ENCODE measurements around the gene PDE4B. TPM values are rescaled to one million over a fixed set of nuclear protein-coding genes. Genes with fewer than 3 reads are reported as not detected.
"Not testable (repeated sequence)": the region's sequence is repeated elsewhere in the genome, so short reads cannot be mapped to it uniquely, and the experiment has no call there.

Gene PDE4B
- total RNA-seq, 4 donors from 2014 or later, result 3.7 to 16.6 (median 5.1) TPM

DNA sequence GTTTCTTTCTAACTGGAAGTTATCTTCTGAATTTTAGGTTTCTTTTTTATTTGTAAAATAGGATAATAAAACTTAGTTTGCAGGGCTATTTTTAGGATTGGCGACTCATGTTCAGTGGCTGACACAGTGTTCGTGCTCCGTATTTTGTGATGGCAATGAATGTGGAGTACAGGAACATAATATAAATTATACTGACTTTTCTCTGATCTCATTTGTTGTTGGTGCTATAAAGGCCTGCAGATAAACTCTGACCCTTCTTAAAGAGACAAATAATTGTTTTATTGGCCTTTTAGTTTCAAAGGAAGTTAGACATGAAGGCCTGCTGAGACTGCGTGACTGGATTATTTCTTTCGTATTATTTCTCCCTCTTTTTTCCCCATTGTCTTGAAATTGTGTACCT, 339.6 kb downstream of the PDE4B start:
- Histone ChIP-seq H3K27ac (replicated peaks in 1 of 4) (no peak overlapping the region), H3K4me1 (no peaks in the 10 kb centered on the region), H3K27me3 (no peaks in the 10 kb centered on the region), H3K36me3 (no peaks in the 10 kb centered on the region), H3K4me3 (no peak overlapping the region), H3K9me3 (no peaks in the 10 kb centered on the region)
- intact Hi-C loops (cut with DNase I), result no loop called here
- no peak for TF ChIP-seq EP300 (IDR thresholded peaks at IDR 0.05)
- 91% methylated on average over 5 of the region's 5 CpGs for WGBS
- no peak for DNase-seq (ENCODE audit: extremely low spot score)

GRCh38 chr1:66134004-66134403, 341.3 kb downstream of the PDE4B start:
- no peak for TF ChIP-seq CTCF (IDR thresholded peaks at IDR 0.05)
- TF ChIP-seq POLR2AphosphoS5 (IDR thresholded peaks at IDR 0.05), result no peak
- no peak for TF ChIP-seq POLR2A (IDR thresholded peaks at IDR 0.05; ENCODE audit: low read depth)
- no peak for TF ChIP-seq EP300 (IDR thresholded peaks at IDR 0.05)
- no peak overlapping the region for H3K4me3 ChIP-seq
- no peaks in the 10 kb centered on the region for H3K4me1 ChIP-seq
- no peaks in the 10 kb centered on the region for H3K9me3 ChIP-seq
- intact Hi-C loops (cut with DNase I), result no loop called here
- DNase-seq (ENCODE audit: extremely low spot score), result no peak
- no peak overlapping the region for H3K27ac ChIP-seq (replicated peaks in 1 of 4)
- 94% methylated on average over 1 of the region's 1 CpG for WGBS
- no peaks in the 10 kb centered on the region for H3K36me3 ChIP-seq
- no peaks in the 10 kb centered on the region for H3K27me3 ChIP-seq

GRCh38 chr1:66135161-66135560, 342.5 kb downstream of the PDE4B start:
- Histone ChIP-seq H3K36me3 (no peaks in the 10 kb centered on the region), H3K27me3 (no peaks in the 10 kb centered on the region), H3K4me3 (no peak overlapping the region), H3K9me3 (no peaks in the 10 kb centered on the region), H3K27ac (replicated peaks in 1 of 4) (no peak overlapping the region), H3K4me1 (no peaks in the 10 kb centered on the region)
- intact Hi-C loops (cut with DNase I), result no loop called here
- TF ChIP-seq POLR2AphosphoS5 (IDR thresholded peaks at IDR 0.05) (no peak), CTCF (IDR thresholded peaks at IDR 0.05) (no peak), POLR2A (IDR thresholded peaks at IDR 0.05; ENCODE audit: low read depth) (no peak), EP300 (IDR thresholded peaks at IDR 0.05) (no peak)
- no peak for DNase-seq (ENCODE audit: extremely low spot score)
- WGBS, result 95% methylated on average over 2 of the region's 2 CpGs

- H3K4me1 ChIP-seq; H3K4me3 ChIP-seq; intact Hi-C loops (cut with DNase I); H3K27ac ChIP-seq (replicated peaks in 1 of 4); H3K9me3 ChIP-seq; DNase-seq (ENCODE audit: extremely low spot score); H3K27me3 ChIP-seq; H3K36me3 ChIP-seq: not testable (repeated sequence)
- WGBS, result 76% methylated on average over 4 of the region's 4 CpGs
Measured at GRCh38 chr1:66136423-66136822, 343.7 kb downstream of the PDE4B start.

- Histone ChIP-seq H3K36me3 (no peaks in the 10 kb centered on the region), H3K4me3 (no peak overlapping the region), H3K27me3 (no peaks in the 10 kb centered on the region), H3K9me3 (no peaks in the 10 kb centered on the region), H3K27ac (replicated peaks in 1 of 4) (no peak overlapping the region), H3K4me1 (no peaks in the 10 kb centered on the region)
- WGBS, result 61% methylated on average over 2 of the region's 2 CpGs
- TF ChIP-seq POLR2AphosphoS5 (IDR thresholded peaks at IDR 0.05) (no peak), CTCF (IDR thresholded peaks at IDR 0.05) (no peak), EP300 (IDR thresholded peaks at IDR 0.05) (no peak), POLR2A (IDR thresholded peaks at IDR 0.05; ENCODE audit: low read depth) (no peak)
- DNase-seq (ENCODE audit: extremely low spot score), result no peak
- intact Hi-C loops (cut with DNase I), result no loop called here
Measured at GRCh38 chr1:66137235-66137634, 344.5 kb downstream of the PDE4B start.

GRCh38 chr1:66138613-66139012, 345.9 kb downstream of the PDE4B start:
- Histone ChIP-seq H3K4me3 (no peak overlapping the region), H3K27ac (replicated peaks in 1 of 4) (no peak overlapping the region), H3K4me1 (no peaks in the 10 kb centered on the region), H3K36me3 (no peaks in the 10 kb centered on the region), H3K27me3 (no peaks in the 10 kb centered on the region), H3K9me3 (no peaks in the 10 kb centered on the region)
- no peak for DNase-seq (ENCODE audit: extremely low spot score)
- TF ChIP-seq POLR2AphosphoS5 (IDR thresholded peaks at IDR 0.05) (no peak), POLR2A (IDR thresholded peaks at IDR 0.05; ENCODE audit: low read depth) (no peak), CTCF (IDR thresholded peaks at IDR 0.05) (no peak), EP300 (IDR thresholded peaks at IDR 0.05) (no peak)
- intact Hi-C loops (cut with DNase I), result no loop called here

All from esophagus muscularis mucosa (tissue), 4 donors.